PFSK-1 (cell line): ENCODE results near the gene POC1A.

Source experiments
- FOXP2 ChIP-seq: optimal IDR thresholded peaks from 2 replicates; pipeline ENCODE3; 2011; ENCODE audit warnings: borderline replicate concordance, control low read depth, inconsistent platforms; ENCODE audit not compliant: insufficient read depth; ENCODE audit errors: extremely low read length, extremely low read depth
- POLR2AphosphoS5 ChIP-seq: IDR thresholded peaks from 2 replicates; pipeline ENCODE4 v1.6.1; 2012; ENCODE audit warnings: low read depth, mild to moderate bottlenecking, control low read depth, low read length, moderate library complexity
- SIN3A ChIP-seq: IDR thresholded peaks from 2 replicates; pipeline ENCODE4 v1.6.1; 2012; ENCODE audit warnings: mild to moderate bottlenecking, low read length, moderate library complexity, borderline replicate concordance; ENCODE audit not compliant: insufficient read depth
- TAF1 ChIP-seq: IDR thresholded peaks from 2 replicates; pipeline ENCODE4 v1.6.1; 2012; ENCODE audit warnings: low read length, control low read depth, borderline replicate concordance; ENCODE audit not compliant: insufficient read depth
- TF ChIP-seq, protein P1 (sequence below), 2 experiments: IDR thresholded peaks; 2 replicates each; pipeline versions ENCODE4 v1.6.1 to v1.8.0; 2011 to 2012; ENCODE audit warnings: low read depth in 2 of 2, low read length in 2 of 2, control low read depth in 1 of 2, inconsistent platforms in 1 of 2, mild to moderate bottlenecking in 1 of 2, moderate library complexity in 1 of 2; ENCODE audit not compliant: insufficient read depth in 1 of 2

The POC1A gene

DNA sequence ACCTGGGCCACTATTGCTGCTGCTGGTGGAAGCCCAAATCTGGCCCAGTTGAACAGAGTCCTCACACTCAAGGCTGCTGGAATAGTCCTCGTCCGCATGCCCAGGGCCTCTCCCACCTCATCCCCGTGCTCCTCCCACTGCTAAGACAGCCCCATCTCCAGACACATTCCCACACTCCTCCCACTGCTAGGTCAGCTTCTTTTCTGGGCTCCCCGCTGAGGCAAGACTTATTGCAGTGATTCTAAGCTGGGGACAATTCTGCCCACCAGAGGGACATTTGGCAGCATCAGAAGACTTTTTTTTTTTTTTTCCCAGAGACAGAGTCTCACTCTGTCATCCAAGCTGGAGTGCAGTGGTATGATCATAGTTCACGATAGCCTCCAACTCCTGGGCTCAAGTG lies 35.1 kb downstream of the POC1A start:
- TF ChIP-seq TAF1: no peak
- TF ChIP-seq, protein P1, sequence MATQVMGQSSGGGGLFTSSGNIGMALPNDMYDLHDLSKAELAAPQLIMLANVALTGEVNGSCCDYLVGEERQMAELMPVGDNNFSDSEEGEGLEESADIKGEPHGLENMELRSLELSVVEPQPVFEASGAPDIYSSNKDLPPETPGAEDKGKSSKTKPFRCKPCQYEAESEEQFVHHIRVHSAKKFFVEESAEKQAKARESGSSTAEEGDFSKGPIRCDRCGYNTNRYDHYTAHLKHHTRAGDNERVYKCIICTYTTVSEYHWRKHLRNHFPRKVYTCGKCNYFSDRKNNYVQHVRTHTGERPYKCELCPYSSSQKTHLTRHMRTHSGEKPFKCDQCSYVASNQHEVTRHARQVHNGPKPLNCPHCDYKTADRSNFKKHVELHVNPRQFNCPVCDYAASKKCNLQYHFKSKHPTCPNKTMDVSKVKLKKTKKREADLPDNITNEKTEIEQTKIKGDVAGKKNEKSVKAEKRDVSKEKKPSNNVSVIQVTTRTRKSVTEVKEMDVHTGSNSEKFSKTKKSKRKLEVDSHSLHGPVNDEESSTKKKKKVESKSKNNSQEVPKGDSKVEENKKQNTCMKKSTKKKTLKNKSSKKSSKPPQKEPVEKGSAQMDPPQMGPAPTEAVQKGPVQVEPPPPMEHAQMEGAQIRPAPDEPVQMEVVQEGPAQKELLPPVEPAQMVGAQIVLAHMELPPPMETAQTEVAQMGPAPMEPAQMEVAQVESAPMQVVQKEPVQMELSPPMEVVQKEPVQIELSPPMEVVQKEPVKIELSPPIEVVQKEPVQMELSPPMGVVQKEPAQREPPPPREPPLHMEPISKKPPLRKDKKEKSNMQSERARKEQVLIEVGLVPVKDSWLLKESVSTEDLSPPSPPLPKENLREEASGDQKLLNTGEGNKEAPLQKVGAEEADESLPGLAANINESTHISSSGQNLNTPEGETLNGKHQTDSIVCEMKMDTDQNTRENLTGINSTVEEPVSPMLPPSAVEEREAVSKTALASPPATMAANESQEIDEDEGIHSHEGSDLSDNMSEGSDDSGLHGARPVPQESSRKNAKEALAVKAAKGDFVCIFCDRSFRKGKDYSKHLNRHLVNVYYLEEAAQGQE (IDR thresholded peaks at IDR 0.05; ENCODE audit: insufficient read depth in 1 of 2, low read depth in 2 of 2, low read length in 2 of 2): no peak
- no peak for TF ChIP-seq FOXP2
- no peak for TF ChIP-seq POLR2AphosphoS5
- TF ChIP-seq SIN3A: no peak

DNA sequence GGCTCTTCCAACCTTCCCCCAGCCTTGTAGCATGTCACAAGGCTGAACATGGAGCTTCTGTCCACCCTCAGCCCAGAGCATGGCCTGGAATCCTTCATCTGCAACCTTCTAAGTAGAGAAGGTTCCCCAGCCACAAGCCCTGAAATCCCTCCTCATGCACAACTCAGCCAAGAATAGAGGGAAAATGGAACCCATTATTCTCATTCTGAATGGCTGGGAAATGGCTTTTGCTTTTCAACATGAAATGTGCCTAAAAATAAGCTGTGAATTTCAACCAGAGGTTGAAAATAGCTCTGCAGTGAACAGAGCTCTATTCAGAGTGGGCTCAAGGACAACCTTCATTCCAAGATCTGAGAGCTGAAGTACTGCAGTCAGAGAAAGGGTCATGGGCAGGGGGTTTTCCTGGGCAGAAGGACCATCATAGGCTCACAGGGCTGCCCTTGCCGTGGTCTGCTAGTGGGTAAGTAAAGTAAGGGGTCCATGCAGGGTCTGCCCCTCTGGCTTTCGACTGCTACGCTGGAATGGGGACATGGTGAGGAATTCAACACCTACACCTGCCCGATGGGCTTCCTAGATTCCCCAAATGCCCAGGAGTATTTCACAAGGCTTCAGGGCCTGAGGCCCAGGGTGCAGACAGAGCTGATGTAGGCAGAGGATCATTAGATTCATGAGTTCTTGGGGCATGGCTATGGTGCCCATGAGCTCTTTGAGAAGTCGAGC lies 35.9 kb downstream of the POC1A start:
- TF ChIP-seq FOXP2 (no peak), POLR2AphosphoS5 (no peak), SIN3A (no peak), TAF1 (no peak)
- TF ChIP-seq, protein P1 (IDR thresholded peaks at IDR 0.05; ENCODE audit: insufficient read depth in 1 of 2, low read depth in 2 of 2, low read length in 2 of 2): no peak

DNA sequence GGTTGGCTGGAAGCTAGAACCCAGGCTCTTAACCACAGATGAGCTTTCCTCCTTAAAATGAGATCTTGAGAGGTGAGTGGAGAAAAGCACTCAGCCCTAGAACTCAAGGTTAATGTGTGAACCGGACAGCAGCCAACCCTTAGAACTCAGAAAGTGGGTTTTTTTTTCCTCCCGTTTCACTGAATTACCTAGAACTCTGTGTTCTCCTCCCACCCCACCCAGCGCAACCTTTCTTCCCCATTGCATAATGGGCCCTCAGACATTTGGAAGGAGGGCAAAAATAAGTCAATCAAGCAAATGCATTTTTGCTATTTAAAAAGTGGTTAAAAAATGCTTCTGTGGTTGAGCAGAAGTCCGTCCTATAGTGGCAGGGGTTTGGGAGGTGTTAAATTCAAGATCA lies 36.7 kb downstream of the POC1A start:
- TF ChIP-seq FOXP2 (no peak), SIN3A (no peak), POLR2AphosphoS5 (no peak), TAF1 (no peak)
- TF ChIP-seq, protein P1 (IDR thresholded peaks at IDR 0.05; ENCODE audit: insufficient read depth in 1 of 2, low read depth in 2 of 2, low read length in 2 of 2): no peak

DNA sequence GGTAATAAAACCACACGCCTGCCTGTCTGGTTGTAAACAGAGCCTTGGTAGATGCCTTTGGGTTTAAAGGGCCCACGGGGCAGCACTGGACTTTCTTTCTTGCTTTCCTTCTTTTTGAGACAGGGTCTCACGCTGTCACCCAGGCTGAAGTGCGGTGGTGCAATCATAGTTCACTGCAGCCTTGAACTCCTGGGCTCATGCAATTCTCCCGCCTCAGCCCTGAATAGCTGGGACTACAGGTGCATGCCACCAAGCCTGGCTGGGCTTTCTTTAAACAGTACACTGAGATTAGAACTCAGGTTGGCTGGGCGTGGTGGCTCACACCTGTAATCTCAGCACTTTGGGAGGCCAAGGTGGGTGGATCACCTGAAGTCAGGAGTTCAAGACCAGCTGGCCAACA lies 42.2 kb downstream of the POC1A start:
- TF ChIP-seq POLR2AphosphoS5 (no peak), SIN3A (no peak), TAF1 (no peak), FOXP2 (no peak)
- TF ChIP-seq, protein P1 (IDR thresholded peaks at IDR 0.05; ENCODE audit: insufficient read depth in 1 of 2, low read depth in 2 of 2, low read length in 2 of 2): no peak

DNA sequence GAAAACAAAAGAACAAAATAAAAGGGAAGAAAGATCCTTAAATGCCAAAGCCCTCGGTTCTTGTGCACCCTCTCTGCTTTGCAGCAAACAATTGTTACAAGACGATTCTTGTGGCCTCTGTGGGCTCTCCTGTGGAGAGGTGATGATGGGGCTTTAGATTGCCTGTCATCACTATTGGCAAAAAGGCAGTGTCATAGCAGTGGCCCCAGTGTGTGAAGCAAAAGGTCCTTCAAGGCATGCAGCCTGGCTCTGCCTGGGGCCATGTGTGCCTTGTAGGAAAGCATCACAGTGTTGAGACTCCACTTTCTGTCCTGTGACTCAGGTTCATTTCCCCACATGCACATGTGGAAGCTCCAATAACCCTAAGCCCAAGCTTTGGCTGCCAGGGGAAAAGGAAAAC lies 43.7 kb downstream of the POC1A start:
- TF ChIP-seq, protein P1 (IDR thresholded peaks at IDR 0.05; ENCODE audit: insufficient read depth in 1 of 2, low read depth in 2 of 2, low read length in 2 of 2): no peak
- TF ChIP-seq FOXP2 (no peak), TAF1 (no peak), SIN3A (no peak), POLR2AphosphoS5 (no peak)
